NB4 (cell line): ENCODE data around the gene ZER1.

Experiments used
- DNase-seq: peaks from one replicate; pipeline ENCODE4 v3.0.0; 2010; ENCODE audit warnings: low read depth
- H3K4me3 ChIP-seq: one replicate; pipeline ENCODE4 v1.5.1; 2011; ENCODE audit warnings: mild to moderate bottlenecking, low read depth, low read length, moderate library complexity
- CTCF ChIP-seq: IDR thresholded peaks from one replicate; pipeline ENCODE4 v1.5.1; 2012; ENCODE audit warnings: low read depth, low read length
- MAX ChIP-seq: IDR thresholded peaks from 2 replicates; pipeline ENCODE4 v1.6.1; 2011; ENCODE audit warnings: low read depth, low read length
- MYC ChIP-seq: IDR thresholded peaks from 2 replicates; pipeline ENCODE4 v1.6.1; 2011; ENCODE audit warnings: low read depth, low read length
- POLR2A ChIP-seq: IDR thresholded peaks from 2 replicates; pipeline ENCODE4 v1.6.1; 2011; ENCODE audit warnings: mild to moderate bottlenecking; ENCODE audit not compliant: insufficient read length; ENCODE audit errors: extremely low read depth

Gene ZER1

GRCh38 chr9:128818099-128818838 is 46.5 kb upstream of the ZER1 start, which contains the start of gene ENDOG:
Gene ENDOG (plus strand): TSS chr9:128818500. CDS start chr9:128818685, 185 bp downstream.
- peak; percentile 87 for TF ChIP-seq POLR2A
- TF ChIP-seq CTCF, result peak; percentile 87
- TF ChIP-seq MYC, result peak; percentile 30; the same call in 1 of the 2 replicates
- TF ChIP-seq MAX, result no peak

GRCh38 chr9:128810873-128811272 is 39.1 kb upstream of the ZER1 start:
- TF ChIP-seq CTCF (no peak), POLR2A (no peak), MYC (no peak), MAX (no peak)
- H3K4me3 ChIP-seq, result no peak overlapping the region
- no peak for DNase-seq

More at GRCh38 chr9:128818099-128818838, 46.5 kb upstream of the ZER1 start, which contains the start of gene ENDOG:
- DNase-seq, result peak; percentile 97
- peak within 1 kb of the TSS; percentile 60 for H3K4me3 ChIP-seq

GRCh38 chr9:128809831-128810230 is 38.1 kb upstream of the ZER1 start:
- no peak for DNase-seq
- TF ChIP-seq MAX (no peak), MYC (no peak), CTCF (no peak), POLR2A (no peak)
- no peak overlapping the region for H3K4me3 ChIP-seq

GRCh38 chr9:128809036-128809599 is 37.4 kb upstream of the ZER1 start:
- no peak overlapping the region for H3K4me3 ChIP-seq
- DNase-seq, result no peak
- no peak for TF ChIP-seq MAX
- TF ChIP-seq POLR2A, result no peak
- no peak for TF ChIP-seq CTCF
- no peak for TF ChIP-seq MYC

GRCh38 chr9:128808543-128808942 is 36.8 kb upstream of the ZER1 start:
- DNase-seq, result no peak
- TF ChIP-seq CTCF (no peak), POLR2A (no peak), MYC (no peak), MAX (no peak)

More at GRCh38 chr9:128808543-128808942, 36.8 kb upstream of the ZER1 start:
- H3K4me3 ChIP-seq, result no peak overlapping the region
